Thyroid gland (tissue), 4 donors: ENCODE measurements around the gene NCOA3.

ENCODE experiments used
- POLR2A ChIP-seq, 2 donors: fragments of 450-650 bp; IDR thresholded peaks; one replicate each; pipeline ENCODE4 v1.6.1; 2017; ENCODE audit warnings: antibody characterized with exemption in 2 of 2, mild to moderate bottlenecking in 2 of 2, moderate library complexity in 1 of 2
- TF ChIP-seq, protein P1 (sequence below), 6 experiments: fragments of 200-600 bp in 3 of 6; fragments of 450-650 bp in 3 of 6; sonication (generic) in 3 of 6; IDR thresholded peaks; one replicate each; pipeline ENCODE4 v1.5.1; 2016 to 2019; ENCODE audit warnings: antibody characterized with exemption in 6 of 6, mild to moderate bottlenecking in 2 of 6, inconsistent platforms in 1 of 6, moderate library complexity in 1 of 6

- TF ChIP-seq, protein P1, sequence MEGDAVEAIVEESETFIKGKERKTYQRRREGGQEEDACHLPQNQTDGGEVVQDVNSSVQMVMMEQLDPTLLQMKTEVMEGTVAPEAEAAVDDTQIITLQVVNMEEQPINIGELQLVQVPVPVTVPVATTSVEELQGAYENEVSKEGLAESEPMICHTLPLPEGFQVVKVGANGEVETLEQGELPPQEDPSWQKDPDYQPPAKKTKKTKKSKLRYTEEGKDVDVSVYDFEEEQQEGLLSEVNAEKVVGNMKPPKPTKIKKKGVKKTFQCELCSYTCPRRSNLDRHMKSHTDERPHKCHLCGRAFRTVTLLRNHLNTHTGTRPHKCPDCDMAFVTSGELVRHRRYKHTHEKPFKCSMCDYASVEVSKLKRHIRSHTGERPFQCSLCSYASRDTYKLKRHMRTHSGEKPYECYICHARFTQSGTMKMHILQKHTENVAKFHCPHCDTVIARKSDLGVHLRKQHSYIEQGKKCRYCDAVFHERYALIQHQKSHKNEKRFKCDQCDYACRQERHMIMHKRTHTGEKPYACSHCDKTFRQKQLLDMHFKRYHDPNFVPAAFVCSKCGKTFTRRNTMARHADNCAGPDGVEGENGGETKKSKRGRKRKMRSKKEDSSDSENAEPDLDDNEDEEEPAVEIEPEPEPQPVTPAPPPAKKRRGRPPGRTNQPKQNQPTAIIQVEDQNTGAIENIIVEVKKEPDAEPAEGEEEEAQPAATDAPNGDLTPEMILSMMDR (IDR thresholded peaks at IDR 0.05) = no peak
- TF ChIP-seq POLR2A (IDR thresholded peaks at IDR 0.05) = no peak
Observed at GRCh38 chr20:47558295-47559066, 56.8 kb downstream of the NCOA3 start.
